AG09309 (cell line): ENCODE measurements around the gene TTC28.

Experiments
- DNase-seq: peaks from one replicate; pipeline ENCODE4 v3.0.0-alpha.2; 2010; ENCODE audit warnings: low read depth
- H3K4me3 ChIP-seq: 2 replicates; pipeline ENCODE4 v1.5.1; 2011; ENCODE audit warnings: mild to moderate bottlenecking, low read depth, low read length, moderate library complexity; ENCODE audit not compliant: control insufficient read depth
- CTCF ChIP-seq: IDR thresholded peaks from 2 replicates; pipeline ENCODE4 v1.5.1; 2011; ENCODE audit warnings: mild to moderate bottlenecking, low read depth, low read length, inconsistent platforms; ENCODE audit not compliant: insufficient read depth, control insufficient read depth; ENCODE audit errors: missing control alignments

TTC28 gene

DNA sequence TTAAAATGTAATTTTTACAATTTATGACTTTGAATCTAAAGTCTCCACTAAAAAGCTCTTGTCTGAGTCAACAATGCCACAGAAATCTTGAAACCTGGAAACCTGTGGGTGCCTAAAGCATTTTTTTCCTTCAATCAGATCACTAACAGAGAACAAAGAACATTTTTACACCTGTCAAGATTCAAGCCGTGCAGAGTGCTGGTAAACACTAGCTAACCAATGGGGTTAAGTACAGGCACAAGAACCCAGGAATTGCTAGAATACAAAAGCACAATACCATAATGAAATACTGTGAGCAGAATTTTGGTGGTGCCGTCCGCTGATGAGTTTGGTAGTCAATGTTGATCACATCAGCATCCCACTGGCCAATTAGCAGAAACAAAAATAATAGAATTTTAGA is 380.3 kb downstream of the TTC28 start:
- no peak overlapping the region for H3K4me3 ChIP-seq
- TF ChIP-seq CTCF, result no peak
- DNase-seq, result no peak

- no peak for DNase-seq
- H3K4me3 ChIP-seq, result no peak overlapping the region
- no peak for TF ChIP-seq CTCF
These were observed 382.1 kb downstream of the TTC28 start for GRCh38 chr22:28297504-28297903.

DNA sequence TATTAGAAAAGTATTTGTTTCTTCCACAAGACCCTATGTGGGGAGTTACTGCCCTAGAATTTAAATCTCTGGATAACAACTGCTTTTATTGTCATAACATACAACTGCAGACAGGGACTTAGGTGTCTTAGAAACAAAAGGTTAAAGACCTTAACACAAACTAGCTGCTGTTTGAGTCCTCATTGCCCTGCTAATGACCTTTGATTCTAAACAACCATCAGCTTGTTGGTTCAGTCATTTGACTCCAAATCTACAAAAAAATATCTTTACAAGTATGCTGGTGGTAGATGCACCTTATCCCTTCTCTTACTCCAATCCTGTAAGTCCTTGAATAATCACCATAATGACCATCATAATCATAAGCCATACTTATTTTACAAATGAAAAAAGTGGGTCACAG is 383.2 kb downstream of the TTC28 start:
- no peak for TF ChIP-seq CTCF
- DNase-seq, result no peak

GRCh38 chr22:28283068-28283654 is 396.5 kb downstream of the TTC28 start:
- no peak for DNase-seq
- TF ChIP-seq CTCF, result no peak
- no peak overlapping the region for H3K4me3 ChIP-seq

More for the DNA sequence above, 383.2 kb downstream of the TTC28 start:
- no peak overlapping the region for H3K4me3 ChIP-seq

DNA sequence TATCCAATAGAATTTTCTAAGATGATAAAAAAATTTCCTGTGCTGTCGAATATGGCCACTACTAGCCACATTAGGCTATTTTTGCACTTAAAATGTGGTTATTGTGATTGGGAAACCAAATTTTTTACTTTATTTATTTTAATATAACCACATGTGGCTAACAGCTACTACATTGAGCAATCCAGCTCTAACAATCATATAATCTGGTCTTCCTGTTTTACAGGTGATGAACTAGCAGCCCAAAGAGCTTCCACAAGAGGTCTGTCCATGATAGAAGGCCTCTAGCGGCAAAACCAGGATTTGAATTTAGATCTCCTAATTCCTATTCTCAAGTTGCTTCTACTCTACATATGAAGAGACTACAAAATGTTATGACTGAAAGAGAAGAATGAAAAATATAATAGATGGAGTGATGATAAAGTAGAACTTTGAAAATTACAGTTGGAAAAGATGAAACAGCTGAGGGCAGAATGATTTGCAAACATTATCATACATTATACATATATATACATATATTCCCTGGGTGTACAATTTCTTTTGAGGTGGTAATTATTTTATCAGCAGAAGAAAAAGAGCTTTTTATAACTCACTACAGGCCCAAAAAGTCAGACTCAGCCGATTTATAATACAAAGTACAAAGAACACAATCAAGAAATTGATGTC is 397.1 kb downstream of the TTC28 start:
- TF ChIP-seq CTCF, result no peak
- peak; percentile 44 for DNase-seq
- no peak overlapping the region for H3K4me3 ChIP-seq

DNA sequence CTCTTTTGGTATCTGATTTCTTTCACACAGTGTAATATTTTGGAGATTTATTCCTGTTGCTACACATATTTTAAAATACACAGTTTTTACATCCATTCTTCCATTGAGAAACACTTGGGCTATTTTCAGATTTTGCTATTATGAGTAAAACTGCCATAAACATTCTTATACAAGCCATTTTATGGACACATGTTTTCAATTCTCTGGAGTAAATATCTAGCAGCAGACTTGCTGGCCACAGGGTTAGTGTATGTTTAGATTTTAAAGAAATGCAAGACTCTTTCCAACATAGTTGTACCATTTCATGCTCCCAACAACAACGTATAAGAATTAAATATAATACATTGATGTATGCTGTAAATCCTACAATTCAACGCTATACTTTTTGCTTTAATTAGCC is 399.8 kb downstream of the TTC28 start:
- no peak for TF ChIP-seq CTCF
- H3K4me3 ChIP-seq, result no peak overlapping the region
- DNase-seq, result peak; percentile 46

- TF ChIP-seq CTCF, result no peak
- no peak for DNase-seq
- H3K4me3 ChIP-seq, result no peak overlapping the region
These were observed 410.4 kb downstream of the TTC28 start for GRCh38 chr22:28269277-28269676.
